C4-2B (cell line): ENCODE data around the gene XYLT1.

Experiments used
- H3K27ac ChIP-seq: fragments of 450-650 bp; 2 replicates; pipeline ENCODE4 v1.5.1; 2017
- ZFX ChIP-seq: fragments of 450-650 bp; IDR thresholded peaks from 2 replicates; pipeline ENCODE4 v1.6.1; 2017
- TF ChIP-seq, protein P1 (sequence below): fragments of 450-650 bp; conservative IDR thresholded peaks from 2 replicates; pipeline ENCODE4 v1.5.1; 2017; ENCODE audit warnings: mild to moderate bottlenecking

The XYLT1 gene

DNA sequence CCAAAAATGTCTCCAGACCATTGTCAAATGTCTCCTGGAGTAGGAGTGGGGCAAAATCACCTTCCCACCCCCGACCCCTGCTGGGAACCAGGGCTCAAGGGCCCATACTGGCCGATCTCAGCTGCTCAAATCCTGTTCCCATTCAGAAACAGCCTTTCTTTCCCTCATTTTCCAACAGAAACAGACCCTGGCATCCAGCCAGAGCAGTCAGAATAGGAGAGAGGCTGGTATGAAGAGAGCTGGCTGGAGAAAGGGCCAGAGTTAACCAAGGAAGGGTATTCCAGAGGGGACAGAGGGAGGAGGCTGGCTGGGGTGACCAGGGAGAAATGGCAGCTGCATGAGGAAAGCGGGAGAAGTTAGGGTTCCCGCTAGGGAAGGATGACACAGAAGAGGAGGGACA, 199.1 kb downstream of the XYLT1 start:
- no peak overlapping the region for H3K27ac ChIP-seq

DNA sequence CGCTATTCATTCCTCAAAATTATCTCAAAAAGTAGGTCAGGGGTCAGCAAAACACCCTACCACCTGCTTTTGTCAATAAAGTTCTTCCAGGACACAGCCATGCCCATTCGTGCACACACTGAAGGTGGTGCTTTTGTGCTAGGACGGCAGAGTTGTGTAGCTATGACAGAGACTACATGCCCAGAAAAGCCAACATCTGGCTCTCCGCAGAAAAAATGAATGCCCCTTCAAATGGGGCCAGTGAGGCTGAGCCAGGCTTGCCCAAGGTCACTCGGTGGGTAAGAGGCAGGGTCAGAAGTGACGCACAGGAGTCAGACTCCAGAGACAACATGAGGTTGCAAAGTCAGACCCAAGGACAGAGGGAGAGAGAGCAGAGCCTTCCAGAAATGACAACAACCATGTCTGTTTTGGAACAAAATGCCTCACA, 200.1 kb downstream of the XYLT1 start:
- no peak overlapping the region for H3K27ac ChIP-seq

More for the DNA sequence above, 199.1 kb downstream of the XYLT1 start:
- TF ChIP-seq, protein P1, sequence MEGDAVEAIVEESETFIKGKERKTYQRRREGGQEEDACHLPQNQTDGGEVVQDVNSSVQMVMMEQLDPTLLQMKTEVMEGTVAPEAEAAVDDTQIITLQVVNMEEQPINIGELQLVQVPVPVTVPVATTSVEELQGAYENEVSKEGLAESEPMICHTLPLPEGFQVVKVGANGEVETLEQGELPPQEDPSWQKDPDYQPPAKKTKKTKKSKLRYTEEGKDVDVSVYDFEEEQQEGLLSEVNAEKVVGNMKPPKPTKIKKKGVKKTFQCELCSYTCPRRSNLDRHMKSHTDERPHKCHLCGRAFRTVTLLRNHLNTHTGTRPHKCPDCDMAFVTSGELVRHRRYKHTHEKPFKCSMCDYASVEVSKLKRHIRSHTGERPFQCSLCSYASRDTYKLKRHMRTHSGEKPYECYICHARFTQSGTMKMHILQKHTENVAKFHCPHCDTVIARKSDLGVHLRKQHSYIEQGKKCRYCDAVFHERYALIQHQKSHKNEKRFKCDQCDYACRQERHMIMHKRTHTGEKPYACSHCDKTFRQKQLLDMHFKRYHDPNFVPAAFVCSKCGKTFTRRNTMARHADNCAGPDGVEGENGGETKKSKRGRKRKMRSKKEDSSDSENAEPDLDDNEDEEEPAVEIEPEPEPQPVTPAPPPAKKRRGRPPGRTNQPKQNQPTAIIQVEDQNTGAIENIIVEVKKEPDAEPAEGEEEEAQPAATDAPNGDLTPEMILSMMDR: no peak
- no peak for TF ChIP-seq ZFX

DNA sequence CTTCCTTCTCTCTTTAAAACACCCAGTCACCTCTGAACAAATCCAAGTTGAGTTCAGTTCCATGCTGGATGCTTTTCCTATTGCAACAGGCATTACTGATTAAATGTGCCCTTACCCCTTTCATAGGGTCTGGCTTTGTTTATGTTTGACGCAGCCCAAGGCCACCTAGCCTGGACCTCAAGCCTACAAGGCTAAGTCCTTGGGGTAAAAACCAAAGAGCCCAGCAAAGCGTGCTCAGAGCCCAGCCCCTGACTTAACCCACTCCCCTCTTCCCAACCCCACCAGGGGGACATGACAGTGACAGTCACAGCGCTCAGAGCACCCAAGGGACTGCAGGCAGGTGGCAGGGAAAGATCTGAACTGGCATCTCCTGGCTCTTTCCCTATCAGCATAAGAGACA, 200.6 kb downstream of the XYLT1 start:
- no peak overlapping the region for H3K27ac ChIP-seq
- no peak for TF ChIP-seq ZFX
- TF ChIP-seq, protein P1: no peak

More for the DNA sequence above, 200.1 kb downstream of the XYLT1 start:
- TF ChIP-seq, protein P1: no peak
- TF ChIP-seq ZFX: no peak

DNA sequence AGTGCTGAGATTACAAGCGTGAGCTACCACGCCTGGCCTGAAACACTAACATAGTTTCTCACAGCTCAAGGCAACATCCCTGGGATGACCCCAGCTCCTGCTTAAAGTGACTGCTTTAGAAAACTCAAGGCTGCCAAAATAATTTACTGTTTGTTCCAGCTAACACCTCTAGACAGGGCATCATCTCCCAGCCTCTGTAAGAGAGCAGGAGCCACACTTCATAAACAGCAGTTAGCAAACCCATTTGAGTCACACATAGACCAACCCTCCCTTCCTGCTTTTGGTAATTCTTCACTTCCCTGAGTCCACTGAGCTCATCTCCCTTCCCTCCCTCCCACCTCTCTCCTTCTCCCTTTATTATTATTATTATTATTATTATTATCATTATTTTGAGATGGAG, 201.3 kb downstream of the XYLT1 start:
- no peak overlapping the region for H3K27ac ChIP-seq
- TF ChIP-seq, protein P1: no peak
- TF ChIP-seq ZFX: no peak

DNA sequence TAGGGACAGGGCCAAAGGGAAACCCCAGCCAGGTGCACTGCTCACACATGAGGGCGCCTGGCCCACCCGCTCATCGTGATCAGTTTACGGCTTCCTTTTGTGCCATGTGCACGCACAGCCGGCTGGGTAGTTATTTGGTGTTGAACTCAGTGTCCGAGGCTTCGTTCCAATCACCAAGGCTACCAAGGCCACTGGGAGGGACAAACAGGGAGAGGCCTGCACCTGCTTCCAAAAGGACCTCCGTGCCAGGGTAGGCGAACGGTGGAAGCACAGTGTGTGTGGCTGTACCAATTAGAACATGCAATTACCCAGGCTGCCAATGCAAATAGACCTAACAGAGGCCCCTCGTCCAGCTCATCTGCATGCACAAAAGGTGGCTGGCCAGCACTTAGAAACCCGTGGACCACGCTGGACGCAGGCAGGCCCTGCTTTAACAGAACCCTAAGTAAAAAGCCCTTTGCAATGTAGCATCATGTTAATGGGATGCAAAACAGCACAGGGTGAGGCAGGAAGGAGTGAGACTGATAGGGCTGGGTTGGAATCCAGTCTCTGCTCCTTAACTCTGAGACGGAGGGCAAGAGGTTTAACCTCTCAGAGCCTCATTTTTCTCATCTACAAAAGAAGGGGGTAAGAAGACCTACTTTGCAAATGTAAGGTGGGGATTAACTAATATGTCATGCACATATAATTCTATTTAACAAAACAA, 204.0 kb downstream of the XYLT1 start:
- no peak overlapping the region for H3K27ac ChIP-seq
- TF ChIP-seq, protein P1: no peak
- no peak for TF ChIP-seq ZFX

DNA sequence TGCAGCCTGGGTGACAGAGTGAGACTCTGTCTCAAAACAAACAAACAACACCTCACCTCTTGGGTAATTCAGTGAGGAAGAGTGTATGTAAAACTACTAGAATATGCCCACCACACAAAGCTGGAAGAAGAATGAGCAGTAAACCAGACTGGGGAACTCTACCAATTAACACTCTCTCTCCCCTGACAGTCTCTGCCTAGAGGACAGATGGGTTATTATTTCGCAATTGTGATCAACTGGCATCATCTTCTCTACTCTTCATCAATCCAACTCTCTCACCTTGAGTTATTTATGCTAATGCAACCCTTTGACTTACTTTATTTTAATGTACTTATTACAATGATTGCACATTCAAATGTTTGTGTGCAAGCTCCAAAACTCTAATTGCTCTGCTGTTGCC, 205.6 kb downstream of the XYLT1 start:
- TF ChIP-seq, protein P1: no peak
- TF ChIP-seq ZFX: no peak

DNA sequence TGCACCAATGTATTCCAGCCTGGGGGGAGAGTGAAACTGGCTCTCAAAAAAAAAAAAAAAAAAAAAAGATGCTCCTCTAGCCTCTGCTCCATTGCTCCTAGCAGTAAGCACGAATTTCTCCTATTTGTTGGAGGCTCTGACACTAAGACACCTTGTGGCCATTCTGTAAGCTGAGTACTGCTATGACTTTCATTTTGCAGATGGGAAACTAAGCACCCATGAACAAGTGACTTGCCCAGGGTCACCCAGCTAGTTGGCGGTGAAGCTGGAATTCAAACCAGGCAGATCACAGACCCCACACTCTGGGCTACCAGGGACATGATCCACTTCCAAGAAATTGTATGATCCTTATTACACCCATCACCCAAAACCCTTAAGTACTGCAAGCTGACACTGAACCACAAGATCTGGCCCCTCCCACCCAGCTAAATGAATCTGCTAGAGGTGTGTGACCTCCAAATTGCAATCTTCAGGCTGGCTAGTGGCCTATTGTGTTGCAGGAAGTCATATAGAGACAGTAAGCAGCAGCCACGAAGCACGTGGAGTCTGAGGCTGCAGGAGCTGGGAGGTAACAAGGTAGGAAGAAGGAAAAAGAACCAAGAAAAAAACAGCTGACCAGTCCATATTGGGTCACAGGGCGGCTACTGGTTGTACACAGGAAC, 209.4 kb downstream of the XYLT1 start:
- TF ChIP-seq, protein P1: no peak
- TF ChIP-seq ZFX: no peak
- H3K27ac ChIP-seq: no peak overlapping the region

More for the DNA sequence above, 205.6 kb downstream of the XYLT1 start:
- no peak overlapping the region for H3K27ac ChIP-seq
